IMR-90 (cell line): ENCODE measurements around the gene ANKMY1. TPM values are rescaled to one million over a fixed set of nuclear protein-coding genes. Genes with fewer than 3 reads are reported as not detected.

Source experiments
- ATAC-seq: fragments of 200-7000 bp; cut with Tn5 transposase; 2 replicates; pipeline ENCODE4 v1.9.1; 2020; ENCODE audit warnings: low read depth, mild to moderate bottlenecking, moderate library complexity
- BruUV-seq: library from RNA; stranded (reverse); fragments of 400-500 nt; replicated peaks from 2 replicates; lab custom pipeline; 2021; lab: Mats Ljungman, UMichigan
- CTCF ChIA-PET: fragments of 300-600 bp; formaldehyde crosslinking; extraction: SDS; loops from one replicate; lab custom pipeline; 2021; ENCODE audit warnings: antibody characterized with exemption; lab: Yijun Ruan, JAX
- POLR2A ChIA-PET: fragments of 300-600 bp; sonication (Branson Sonifier 250); formaldehyde crosslinking; loops from one replicate; lab custom pipeline; 2022; ENCODE audit warnings: antibody characterized with exemption; ENCODE audit not compliant: unreplicated experiment; lab: Charles Lee
- DNase-seq: peaks from one replicate; pipeline ENCODE4 v3.0.0; 2013
- H2AFZ ChIP-seq: replicated peaks from 2 replicates; pipeline ENCODE3; 2013; ENCODE audit warnings: low read length, mild to moderate bottlenecking; ENCODE audit not compliant: poor library complexity
- H2AK5ac ChIP-seq: 2 replicates; pipeline ENCODE4 v1.6.1; 2013; ENCODE audit warnings: low read depth, low read length, inconsistent platforms
- H2AK9ac ChIP-seq: replicated peaks from 2 replicates; pipeline ENCODE3; 2013; ENCODE audit warnings: mild to moderate bottlenecking, low read depth, low read length, moderate library complexity; ENCODE audit not compliant: poor library complexity
- H2BK120ac ChIP-seq: 2 replicates; pipeline ENCODE4 v1.6.1; 2013; ENCODE audit warnings: low read depth, low read length, inconsistent platforms
- H2BK15ac ChIP-seq: 3 replicates; pipeline ENCODE4 v1.6.1; 2013; ENCODE audit warnings: low read depth, low read length, inconsistent platforms
- H2BK20ac ChIP-seq: 2 replicates; pipeline ENCODE4 v1.6.1; 2013; ENCODE audit warnings: low read depth, mild to moderate bottlenecking, inconsistent platforms, low read length, moderate library complexity
- H2BK5ac ChIP-seq: 2 replicates; pipeline ENCODE4 v1.6.1; 2013; ENCODE audit warnings: mild to moderate bottlenecking, low read depth, low read length, inconsistent platforms; ENCODE audit not compliant: poor library complexity, severe bottlenecking
- H3K14ac ChIP-seq: replicated peaks from 2 replicates; pipeline ENCODE4 v1.6.1; 2013; ENCODE audit warnings: low read depth, low read length, inconsistent platforms
- H3K18ac ChIP-seq: 2 replicates; pipeline ENCODE4 v1.6.1; 2013; ENCODE audit warnings: low read depth, low read length, control low read depth
- H3K23ac ChIP-seq: 2 replicates; pipeline ENCODE4 v1.6.1; 2013; ENCODE audit warnings: low read depth, low read length, inconsistent platforms
- H3K27ac ChIP-seq: 2 replicates; pipeline ENCODE4 v1.5.1; 2013; ENCODE audit warnings: mild to moderate bottlenecking, control low read depth, low read length; ENCODE audit not compliant: insufficient read depth
- H3K27me3 ChIP-seq: 2 replicates; pipeline ENCODE4 v1.6.1; 2013; ENCODE audit warnings: low read length; ENCODE audit not compliant: control insufficient read depth, insufficient read depth
- H3K36me3 ChIP-seq: 2 replicates; pipeline ENCODE4 v1.6.1; 2013; ENCODE audit warnings: low read length, mixed read lengths; ENCODE audit not compliant: control insufficient read depth, insufficient read depth
- H3K4ac ChIP-seq: 2 replicates; pipeline ENCODE4 v1.6.1; 2013; ENCODE audit warnings: low read depth, low read length, inconsistent platforms
- H3K4me1 ChIP-seq: 2 replicates; pipeline ENCODE4 v1.6.1; 2013; ENCODE audit warnings: low read length, mixed read lengths; ENCODE audit not compliant: control insufficient read depth, insufficient read depth
- H3K4me2 ChIP-seq: 2 replicates; pipeline ENCODE4 v1.6.1; 2013; ENCODE audit warnings: low read depth, mild to moderate bottlenecking, control low read depth, low read length, moderate library complexity
- H3K4me3 ChIP-seq: 2 replicates; pipeline ENCODE4 v1.5.1; 2013; ENCODE audit warnings: low read depth, mild to moderate bottlenecking, control low read depth, low read length, moderate library complexity; ENCODE audit not compliant: insufficient read depth
- H3K56ac ChIP-seq: 2 replicates; pipeline ENCODE4 v1.6.1; 2013; ENCODE audit warnings: low read length, inconsistent platforms; ENCODE audit not compliant: insufficient read depth; ENCODE audit errors: extremely low read depth
- H3K79me1 ChIP-seq, 2 experiments: 2 replicates each; pipeline ENCODE4 v1.6.1; 2013; ENCODE audit warnings: low read length in 2 of 2, inconsistent platforms in 1 of 2, low read depth in 1 of 2
- H3K9ac ChIP-seq: 2 replicates; pipeline ENCODE4 v1.6.1; 2013; ENCODE audit warnings: low read depth, low read length, control low read depth
- H3K9me1 ChIP-seq: 2 replicates; pipeline ENCODE4 v1.6.1; 2013; ENCODE audit warnings: low read length, inconsistent platforms; ENCODE audit not compliant: insufficient read depth
- H3K9me3 ChIP-seq: 2 replicates; pipeline ENCODE4 v1.6.1; 2013; ENCODE audit warnings: low read length; ENCODE audit not compliant: control insufficient read depth, insufficient read depth
- H4K20me1 ChIP-seq: 2 replicates; pipeline ENCODE4 v1.6.1; 2013; ENCODE audit warnings: low read length, inconsistent platforms; ENCODE audit not compliant: insufficient read depth
- H4K5ac ChIP-seq: 2 replicates; pipeline ENCODE4 v1.6.1; 2013; ENCODE audit warnings: mild to moderate bottlenecking, low read depth, low read length, control low read depth
- H4K8ac ChIP-seq, 2 experiments: 2 replicates each; pipeline ENCODE4 v1.6.1; 2013; ENCODE audit warnings: low read depth in 2 of 2, low read length in 2 of 2, control low read depth in 1 of 2, inconsistent platforms in 1 of 2
- H4K91ac ChIP-seq: 2 replicates; pipeline ENCODE4 v1.6.1; 2013; ENCODE audit warnings: low read depth, low read length, inconsistent platforms; ENCODE audit not compliant: insufficient read depth
- BHLHE40 ChIP-seq: fragments of 150-350 bp; IDR thresholded peaks from 2 replicates; pipeline ENCODE4 v1.6.1; 2016; ENCODE audit warnings: mild to moderate bottlenecking, low read depth, low read length
- CEBPB ChIP-seq: IDR thresholded peaks from 2 replicates; pipeline ENCODE4 v1.6.1; 2012; ENCODE audit warnings: low read depth, low read length, improper control_type of control experiment
- CHD1 ChIP-seq: IDR thresholded peaks from 2 replicates; pipeline ENCODE4 v1.6.1; 2012; ENCODE audit warnings: low read depth, low read length, improper control_type of control experiment
- CTCF ChIP-seq: conservative IDR thresholded peaks from 2 replicates; pipeline ENCODE4 v1.5.1; 2012; ENCODE audit warnings: mild to moderate bottlenecking, low read depth, low read length, improper control_type of control experiment
- ELK1 ChIP-seq: fragments of 150-350 bp; IDR thresholded peaks from 2 replicates; pipeline ENCODE4 v1.6.1; 2016; ENCODE audit warnings: low read depth, mild to moderate bottlenecking, low read length, moderate library complexity, borderline replicate concordance
- FOS ChIP-seq: fragments of 150-350 bp; IDR thresholded peaks from 2 replicates; pipeline ENCODE4 v1.6.1; 2016; ENCODE audit warnings: low read depth, low read length
- MAFK ChIP-seq: IDR thresholded peaks from 2 replicates; pipeline ENCODE4 v1.6.1; 2012; ENCODE audit warnings: low read depth, low read length, improper control_type of control experiment
- USF2 ChIP-seq: fragments of 150-350 bp; IDR thresholded peaks from 2 replicates; pipeline ENCODE4 v1.6.1; 2017; ENCODE audit warnings: mild to moderate bottlenecking, antibody characterized with exemption, low read length, low read depth
- WGBS, 2 experiments: methylation state at CpG; one replicate each; pipeline versions ENCODE4 v1.1.5 to v1.1.7; 2013; ENCODE audit warnings: missing lambda C conversion rate in 2 of 2; ENCODE audit not compliant: insufficient read length in 1 of 2; ENCODE audit errors: extremely low coverage in 2 of 2; 5-methylcytosine and 5-hydroxymethylcytosine counted together
- dilution Hi-C: fragments of 300-500 bp; cut with HindIII; formaldehyde crosslinking; loops from one replicate; pipeline ENCODE4 v1.14.3; 2018; ENCODE audit warnings: low sequenced_read_pairs; ENCODE audit not compliant: unreplicated experiment
- in situ Hi-C: fragments of 300-500 bp; cut with MboI; formaldehyde crosslinking; loops from 3 replicates; pipeline ENCODE4 v1.14.3; 2019; ENCODE audit warnings: low sequenced_read_pairs, inconsistent platforms, mixed read lengths
- intact Hi-C: fragments of 100-400 bp; cut with micrococcal nuclease; formaldehyde crosslinking; loops from 2 replicates; pipeline ENCODE4 v1.10.0; 2022
- polyA plus RNA-seq, 3 experiments: library from polyadenylated mRNA; depleted of rRNA; stranded (reverse); fragments of >200 nt; gene quantifications; 2 replicates each; pipeline ENCODE4 v1.2.3, GENCODE V29; 2012; ENCODE audit warnings: low replicate concordance in 1 of 3
- total RNA-seq: library from RNA; depleted of rRNA; stranded (reverse); fragments of >200 nt; gene quantifications from 2 replicates; pipeline ENCODE4 v1.2.3, GENCODE V29; 2012

The ANKMY1 gene
- total and polyA plus RNA-seq, 2 of the 4 experiments (the other 2 are of a cell fraction): 2.9 to 5.5 TPM

GRCh38 chr2:240594511-240595380 lies 37.0 kb upstream of the ANKMY1 start (continued):
- no peak for TF ChIP-seq ELK1

- Histone ChIP-seq H3K56ac (no peak overlapping the region), H3K27ac (no peak overlapping the region), H2BK120ac (no peak overlapping the region), H3K9me3 (no peaks in the 10 kb centered on the region), H4K20me1 (no peaks in the 10 kb centered on the region; the same call in none of the 2 replicates), H2BK5ac (no peak overlapping the region), H2AK9ac (peak overlapping the region; percentile 28), H4K5ac (no peak overlapping the region), H2BK20ac (no peak overlapping the region), H3K79me1 (peaks cover 0 to 28% of the 10 kb centered on the region in 2 experiments; a peak in 3 of 4 replicates), H3K36me3 (peaks cover 30% of the 10 kb centered on the region), H3K4ac (no peak overlapping the region), H2AK5ac (no peak overlapping the region), H2BK15ac (no peak overlapping the region), H3K9me1 (no peaks in the 10 kb centered on the region), H3K27me3 (no peaks in the 10 kb centered on the region), H3K14ac (no peak overlapping the region), H2AFZ (no peak overlapping the region), H3K4me3 (no peak overlapping the region), H4K8ac (no peak overlapping the region), H3K23ac (no peak overlapping the region), H3K18ac (no peak overlapping the region), H3K4me2 (no peak overlapping the region), H3K4me1 (no peaks in the 10 kb centered on the region), H3K9ac (no peak overlapping the region), H4K91ac (no peak overlapping the region)
- no TSS peak for BruUV-seq
- ChIA-PET CTCF (no interaction called here), POLR2A (interaction anchor here (0.9 kb wide), 1 partner anchor 7 kb away, joined by 4 read pairs; the partner anchor contains the start of gene CAPN10)
- intact Hi-C loops (no loop called here), dilution Hi-C loops (no loop called here), in situ Hi-C loops (no loop called here)
- 89% methylated on average over 12 of the region's 19 CpGs; no CpG with 5 or more reads in 1 of the 2 experiments for WGBS, 2 experiments
- DNase-seq (no peak), ATAC-seq (no peak)
- TF ChIP-seq ELK1: no peak
- TF ChIP-seq BHLHE40: no peak
- TF ChIP-seq CTCF: no peak
- TF ChIP-seq CHD1: no peak
- no peak for TF ChIP-seq CEBPB
- TF ChIP-seq MAFK: no peak
- TF ChIP-seq USF2: no peak
- TF ChIP-seq FOS: no peak
These were observed 36.1 kb upstream of the ANKMY1 start for GRCh38 chr2:240593703-240594451.
